HEK293 (cell line): Measurements from ENCODE around the gene F9.

Source experiments
- CTCF ChIA-PET: fragments of 350-600 bp; formaldehyde crosslinking; extraction: SDS; loops from one replicate; lab custom pipeline; 2021; ENCODE audit warnings: antibody characterized with exemption; lab: Yijun Ruan, JAX
- POLR2A ChIA-PET: fragments of 300-600 bp; formaldehyde crosslinking; extraction: SDS; loops from one replicate; lab custom pipeline; 2020; ENCODE audit warnings: antibody characterized with exemption, inconsistent platforms; lab: Yijun Ruan, JAX
- H3K27ac ChIP-seq: fragments of 200-500 bp; sonication (Bioruptor generic); 2 replicates; pipeline ENCODE4 v1.5.1; 2014; ENCODE audit warnings: low read depth, low read length, control low read depth, inconsistent platforms; ENCODE audit errors: extremely low read depth
- H3K36me3 ChIP-seq, 2 experiments: fragments of 200-500 bp in 1 of 2; sonication (Bioruptor generic) in 1 of 2; 1 replicate in 1 of 2; 2 replicates in 1 of 2; pipeline ENCODE4 v1.5.1; 2014 to 2017; ENCODE audit warnings: inconsistent platforms in 2 of 2, low read length in 2 of 2; ENCODE audit not compliant: control insufficient read depth in 2 of 2, insufficient read depth in 1 of 2
- H3K4me1 ChIP-seq: fragments of 200-500 bp; sonication (Bioruptor generic); 2 replicates; pipeline ENCODE4 v1.5.1; 2014; ENCODE audit warnings: mild to moderate bottlenecking, low read length, inconsistent platforms; ENCODE audit not compliant: control insufficient read depth, insufficient read depth
- H3K4me3 ChIP-seq: 2 replicates; pipeline ENCODE4 v1.5.1; 2011; ENCODE audit warnings: low read depth, mild to moderate bottlenecking, control low read depth, low read length, moderate library complexity
- H3K9me3 ChIP-seq: fragments of 200-500 bp; sonication (Bioruptor generic); 2 replicates; pipeline ENCODE4 v1.5.1; 2014; ENCODE audit warnings: low read depth, low read length, inconsistent platforms; ENCODE audit not compliant: control insufficient read depth, insufficient read depth
- EGR2 ChIP-seq: fragments of 450-650 bp; formaldehyde crosslinking; IDR thresholded peaks from 2 replicates; pipeline ENCODE4 v1.5.1; 2016; ENCODE audit warnings: low read depth, missing biosample characterization, missing genetic modification characterization
- GLI2 ChIP-seq: fragments of 450-650 bp; formaldehyde crosslinking; IDR thresholded peaks from 2 replicates; pipeline ENCODE4; 2017; ENCODE audit warnings: missing biosample characterization, missing genetic modification characterization, low read depth, borderline replicate concordance
- KLF8 ChIP-seq: fragments of 450-650 bp; formaldehyde crosslinking; IDR thresholded peaks from 2 replicates; pipeline ENCODE4 v1.5.1; 2016; ENCODE audit warnings: missing biosample characterization, missing genetic modification characterization
- REPIN1 ChIP-seq: fragments of 450-650 bp; formaldehyde crosslinking; IDR thresholded peaks from 2 replicates; pipeline ENCODE4 v1.5.1; 2017; ENCODE audit warnings: missing biosample characterization, missing genetic modification characterization, low read depth
- TRIM28 ChIP-seq: IDR thresholded peaks from 2 replicates; pipeline ENCODE4 v1.6.1; 2011; ENCODE audit warnings: low read length, control low read depth, borderline replicate concordance
- YY1 ChIP-seq: fragments of 450-650 bp; formaldehyde crosslinking; IDR thresholded peaks from 2 replicates; pipeline ENCODE4 v1.5.1; 2018; ENCODE audit warnings: missing biosample characterization, missing genetic modification characterization
- ZFP3 ChIP-seq: fragments of 450-650 bp; formaldehyde crosslinking; IDR thresholded peaks from 2 replicates; pipeline ENCODE4 v1.5.1; 2016; ENCODE audit warnings: low read depth, missing biosample characterization, missing genetic modification characterization
- ZFP37 ChIP-seq: fragments of 450-650 bp; formaldehyde crosslinking; IDR thresholded peaks from 2 replicates; pipeline ENCODE4 v1.5.1; 2016; ENCODE audit warnings: missing biosample characterization, missing genetic modification characterization
- ZNF184 ChIP-seq: fragments of 450-650 bp; IDR thresholded peaks from 2 replicates; pipeline ENCODE4 v1.5.1; 2018; ENCODE audit warnings: missing biosample characterization, mild to moderate bottlenecking, missing genetic modification characterization
- ZNF223 ChIP-seq: fragments of 450-650 bp; formaldehyde crosslinking; IDR thresholded peaks from 2 replicates; pipeline ENCODE4 v1.5.1; 2016; ENCODE audit warnings: missing biosample characterization, missing genetic modification characterization
- ZNF266 ChIP-seq: fragments of 450-650 bp; formaldehyde crosslinking; IDR thresholded peaks from 2 replicates; pipeline ENCODE4 v1.5.1; 2016; ENCODE audit warnings: missing biosample characterization, missing genetic modification characterization, low read depth
- ZNF366 ChIP-seq: fragments of 450-650 bp; formaldehyde crosslinking; conservative IDR thresholded peaks from 2 replicates; pipeline ENCODE4 v1.5.1; 2016; ENCODE audit warnings: missing biosample characterization, missing genetic modification characterization
- ZNF548 ChIP-seq: fragments of 450-650 bp; formaldehyde crosslinking; IDR thresholded peaks from 2 replicates; pipeline ENCODE4 v1.5.1; 2016; ENCODE audit warnings: missing biosample characterization, missing genetic modification characterization
- ZNF580 ChIP-seq: fragments of 450-650 bp; formaldehyde crosslinking; IDR thresholded peaks from 2 replicates; pipeline ENCODE4 v1.5.1; 2016; ENCODE audit warnings: missing biosample characterization, missing genetic modification characterization
- ZNF623 ChIP-seq: fragments of 450-650 bp; formaldehyde crosslinking; IDR thresholded peaks from 2 replicates; pipeline ENCODE4 v1.5.1; 2016; ENCODE audit warnings: missing biosample characterization, missing genetic modification characterization
- ZNF701 ChIP-seq: fragments of 450-650 bp; formaldehyde crosslinking; IDR thresholded peaks from 2 replicates; pipeline ENCODE4 v1.5.1; 2016; ENCODE audit warnings: missing biosample characterization, missing genetic modification characterization
- TF ChIP-seq, protein P1 (sequence below): fragments of 450-650 bp; formaldehyde crosslinking; IDR thresholded peaks from 2 replicates; pipeline ENCODE4 v1.5.1; 2017; ENCODE audit warnings: missing biosample characterization, missing genetic modification characterization
- TF ChIP-seq, protein P2 (sequence below): fragments of 450-650 bp; formaldehyde crosslinking; IDR thresholded peaks from 2 replicates; pipeline ENCODE4 v1.5.1; 2017; ENCODE audit warnings: missing biosample characterization, missing genetic modification characterization
- TF ChIP-seq, protein P3 (sequence below): fragments of 450-650 bp; formaldehyde crosslinking; IDR thresholded peaks from 2 replicates; pipeline ENCODE4 v1.5.1; 2016; ENCODE audit warnings: missing biosample characterization, missing genetic modification characterization, borderline replicate concordance
- TF ChIP-seq, protein P4 (sequence below): fragments of 450-650 bp; formaldehyde crosslinking; IDR thresholded peaks from 2 replicates; pipeline ENCODE4; 2016; ENCODE audit warnings: missing biosample characterization, missing genetic modification characterization

Gene F9

GRCh38 chrX:139544591-139544990 lies 14.1 kb downstream of the F9 start:
- H3K36me3 ChIP-seq, result no peaks in the 10 kb centered on the region
- H3K9me3 ChIP-seq, result no peaks in the 10 kb centered on the region
- POLR2A ChIA-PET, result no interaction called here
- TF ChIP-seq REPIN1 (tag by site-specific recombination) (no peak), ZNF548 (tag by site-specific recombination) (no peak), ZNF623 (tag by site-specific recombination) (no peak), ZFP3 (tag by site-specific recombination) (no peak), EGR2 (no peak), ZNF366 (tag by site-specific recombination) (no peak), ZNF580 (tag by site-specific recombination) (no peak), ZNF223 (tag by site-specific recombination) (no peak)
- no peak overlapping the region for H3K4me3 ChIP-seq
- CTCF ChIA-PET, result interaction anchor here (0.7 kb wide), 2 partner anchors 24 to 122 kb away, joined by 3 to 4 read pairs; no protein-coding TSS in a partner anchor
- H3K27ac ChIP-seq, result no peak overlapping the region
- H3K4me1 ChIP-seq, result no peaks in the 10 kb centered on the region

GRCh38 chrX:139554376-139554775 lies 23.8 kb downstream of the F9 start:
- ChIA-PET CTCF (interaction anchor here (0.9 kb wide), 1 partner anchor 778 kb away, joined by 3 read pairs; no protein-coding TSS in a partner anchor), POLR2A (no interaction called here)
- TF ChIP-seq, protein P1, sequence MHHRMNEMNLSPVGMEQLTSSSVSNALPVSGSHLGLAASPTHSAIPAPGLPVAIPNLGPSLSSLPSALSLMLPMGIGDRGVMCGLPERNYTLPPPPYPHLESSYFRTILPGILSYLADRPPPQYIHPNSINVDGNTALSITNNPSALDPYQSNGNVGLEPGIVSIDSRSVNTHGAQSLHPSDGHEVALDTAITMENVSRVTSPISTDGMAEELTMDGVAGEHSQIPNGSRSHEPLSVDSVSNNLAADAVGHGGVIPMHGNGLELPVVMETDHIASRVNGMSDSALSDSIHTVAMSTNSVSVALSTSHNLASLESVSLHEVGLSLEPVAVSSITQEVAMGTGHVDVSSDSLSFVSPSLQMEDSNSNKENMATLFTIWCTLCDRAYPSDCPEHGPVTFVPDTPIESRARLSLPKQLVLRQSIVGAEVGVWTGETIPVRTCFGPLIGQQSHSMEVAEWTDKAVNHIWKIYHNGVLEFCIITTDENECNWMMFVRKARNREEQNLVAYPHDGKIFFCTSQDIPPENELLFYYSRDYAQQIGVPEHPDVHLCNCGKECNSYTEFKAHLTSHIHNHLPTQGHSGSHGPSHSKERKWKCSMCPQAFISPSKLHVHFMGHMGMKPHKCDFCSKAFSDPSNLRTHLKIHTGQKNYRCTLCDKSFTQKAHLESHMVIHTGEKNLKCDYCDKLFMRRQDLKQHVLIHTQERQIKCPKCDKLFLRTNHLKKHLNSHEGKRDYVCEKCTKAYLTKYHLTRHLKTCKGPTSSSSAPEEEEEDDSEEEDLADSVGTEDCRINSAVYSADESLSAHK (tag by site-specific recombination), result no peak
- TF ChIP-seq TRIM28, result no peak
- no peak for TF ChIP-seq GLI2
- TF ChIP-seq KLF8 (tag by site-specific recombination), result no peak
- TF ChIP-seq YY1 (tag by site-specific recombination), result no peak
- TF ChIP-seq ZNF266 (tag by site-specific recombination), result no peak
- TF ChIP-seq ZFP37, result no peak
- TF ChIP-seq, protein P2, sequence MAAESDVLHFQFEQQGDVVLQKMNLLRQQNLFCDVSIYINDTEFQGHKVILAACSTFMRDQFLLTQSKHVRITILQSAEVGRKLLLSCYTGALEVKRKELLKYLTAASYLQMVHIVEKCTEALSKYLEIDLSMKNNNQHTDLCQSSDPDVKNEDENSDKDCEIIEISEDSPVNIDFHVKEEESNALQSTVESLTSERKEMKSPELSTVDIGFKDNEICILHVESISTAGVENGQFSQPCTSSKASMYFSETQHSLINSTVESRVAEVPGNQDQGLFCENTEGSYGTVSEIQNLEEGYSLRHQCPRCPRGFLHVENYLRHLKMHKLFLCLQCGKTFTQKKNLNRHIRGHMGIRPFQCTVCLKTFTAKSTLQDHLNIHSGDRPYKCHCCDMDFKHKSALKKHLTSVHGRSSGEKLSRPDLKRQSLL (tag by site-specific recombination), result no peak
- TF ChIP-seq, protein P3, sequence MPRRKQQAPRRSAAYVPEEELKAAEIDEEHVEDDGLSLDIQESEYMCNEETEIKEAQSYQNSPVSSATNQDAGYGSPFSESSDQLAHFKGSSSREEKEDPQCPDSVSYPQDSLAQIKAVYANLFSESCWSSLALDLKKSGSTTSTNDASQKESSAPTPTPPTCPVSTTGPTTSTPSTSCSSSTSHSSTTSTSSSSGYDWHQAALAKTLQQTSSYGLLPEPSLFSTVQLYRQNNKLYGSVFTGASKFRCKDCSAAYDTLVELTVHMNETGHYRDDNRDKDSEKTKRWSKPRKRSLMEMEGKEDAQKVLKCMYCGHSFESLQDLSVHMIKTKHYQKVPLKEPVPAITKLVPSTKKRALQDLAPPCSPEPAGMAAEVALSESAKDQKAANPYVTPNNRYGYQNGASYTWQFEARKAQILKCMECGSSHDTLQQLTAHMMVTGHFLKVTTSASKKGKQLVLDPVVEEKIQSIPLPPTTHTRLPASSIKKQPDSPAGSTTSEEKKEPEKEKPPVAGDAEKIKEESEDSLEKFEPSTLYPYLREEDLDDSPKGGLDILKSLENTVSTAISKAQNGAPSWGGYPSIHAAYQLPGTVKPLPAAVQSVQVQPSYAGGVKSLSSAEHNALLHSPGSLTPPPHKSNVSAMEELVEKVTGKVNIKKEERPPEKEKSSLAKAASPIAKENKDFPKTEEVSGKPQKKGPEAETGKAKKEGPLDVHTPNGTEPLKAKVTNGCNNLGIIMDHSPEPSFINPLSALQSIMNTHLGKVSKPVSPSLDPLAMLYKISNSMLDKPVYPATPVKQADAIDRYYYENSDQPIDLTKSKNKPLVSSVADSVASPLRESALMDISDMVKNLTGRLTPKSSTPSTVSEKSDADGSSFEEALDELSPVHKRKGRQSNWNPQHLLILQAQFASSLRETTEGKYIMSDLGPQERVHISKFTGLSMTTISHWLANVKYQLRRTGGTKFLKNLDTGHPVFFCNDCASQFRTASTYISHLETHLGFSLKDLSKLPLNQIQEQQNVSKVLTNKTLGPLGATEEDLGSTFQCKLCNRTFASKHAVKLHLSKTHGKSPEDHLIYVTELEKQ (tag by site-specific recombination), result no peak
- TF ChIP-seq ZNF184, result no peak
- TF ChIP-seq, protein P4, sequence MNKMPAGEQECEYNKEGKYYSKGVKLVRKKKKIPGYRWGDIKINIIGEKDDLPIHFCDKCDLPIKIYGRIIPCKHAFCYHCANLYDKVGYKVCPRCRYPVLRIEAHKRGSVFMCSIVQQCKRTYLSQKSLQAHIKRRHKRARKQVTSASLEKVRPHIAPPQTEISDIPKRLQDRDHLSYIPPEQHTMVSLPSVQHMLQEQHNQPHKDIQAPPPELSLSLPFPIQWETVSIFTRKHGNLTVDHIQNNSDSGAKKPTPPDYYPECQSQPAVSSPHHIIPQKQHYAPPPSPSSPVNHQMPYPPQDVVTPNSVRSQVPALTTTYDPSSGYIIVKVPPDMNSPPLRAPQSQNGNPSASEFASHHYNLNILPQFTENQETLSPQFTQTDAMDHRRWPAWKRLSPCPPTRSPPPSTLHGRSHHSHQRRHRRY (tag by site-specific recombination), result no peak
- TF ChIP-seq ZNF701 (tag by site-specific recombination), result no peak
- Histone ChIP-seq H3K36me3 (no peaks in the 10 kb centered on the region; a peak in 1 of 3 replicates), H3K4me3 (no peak overlapping the region), H3K9me3 (no peaks in the 10 kb centered on the region; the same call in 1 of the 2 replicates), H3K4me1 (no peaks in the 10 kb centered on the region), H3K27ac (no peak overlapping the region)
